CD8-positive, alpha-beta memory T cell (primary cell): ENCODE results near the gene NKTR. TPM values are rescaled to one million over a fixed set of nuclear protein-coding genes. Genes with fewer than 3 reads are reported as not detected.
"Not testable (repeated sequence)": the region's sequence is repeated elsewhere in the genome, so short reads cannot be mapped to it uniquely, and the experiment has no call there.

ENCODE experiments used
- CTCF ChIA-PET: fragments of 350-600 bp; sonication (Branson Sonifier 250); formaldehyde crosslinking; loops from one replicate; lab custom pipeline; 2021; ENCODE audit warnings: antibody characterized with exemption; lab: Charles Lee
- POLR2A ChIA-PET: fragments of 350-600 bp; sonication (Branson Sonifier 250); formaldehyde crosslinking; loops from one replicate; lab custom pipeline; 2021; ENCODE audit warnings: antibody characterized with exemption; lab: Charles Lee
- DNase-seq, 5 donors: peaks; one replicate each; pipeline versions ENCODE4 v3.0.0 to v3.0.0-alpha.2; 2020 to 2022; ENCODE audit warnings: mixed read lengths in 1 of 5
- H3K27ac ChIP-seq: one replicate; pipeline ENCODE4 v1.7.0; 2013; ENCODE audit warnings: low read depth, mild to moderate bottlenecking, low read length, moderate library complexity
- H3K27me3 ChIP-seq: 2 replicates; pipeline ENCODE4 v1.7.0; 2013; ENCODE audit warnings: low read length, mild to moderate bottlenecking; ENCODE audit not compliant: insufficient read depth, poor library complexity, severe bottlenecking
- H3K36me3 ChIP-seq: 2 replicates; pipeline ENCODE4 v1.7.0; 2013; ENCODE audit warnings: mild to moderate bottlenecking, low read length, moderate library complexity; ENCODE audit not compliant: insufficient read depth
- H3K4me1 ChIP-seq: 2 replicates; pipeline ENCODE4 v1.7.0; 2013; ENCODE audit warnings: mild to moderate bottlenecking, low read length, moderate library complexity; ENCODE audit not compliant: insufficient read depth
- H3K4me3 ChIP-seq: 2 replicates; pipeline ENCODE4 v1.7.0; 2013; ENCODE audit warnings: mild to moderate bottlenecking, low read length
- H3K9me3 ChIP-seq: 2 replicates; pipeline ENCODE4 v1.7.0; 2013; ENCODE audit warnings: mild to moderate bottlenecking, low read length
- H3K27ac Mint-ChIP-seq, 8 donors: one replicate each; pipeline ENCODE4 v1.8.0; 2020 to 2021; ENCODE audit warnings: mixed read lengths in 8 of 8, mild to moderate bottlenecking in 6 of 8, inconsistent platforms in 3 of 8, moderate library complexity in 3 of 8
- H3K27me3 Mint-ChIP-seq, 2 donors: one replicate each; pipeline ENCODE4 v1.8.0; 2020 to 2021; ENCODE audit warnings: mixed read lengths in 2 of 2, mild to moderate bottlenecking in 1 of 2, moderate library complexity in 1 of 2
- H3K36me3 Mint-ChIP-seq, 3 donors: one replicate each; pipeline ENCODE4 v1.8.0; 2020 to 2021; ENCODE audit warnings: mixed read lengths in 3 of 3, inconsistent platforms in 1 of 3, mild to moderate bottlenecking in 1 of 3
- H3K4me1 Mint-ChIP-seq, 3 donors: one replicate each; pipeline ENCODE4 v1.8.0; 2020 to 2021; ENCODE audit warnings: mixed read lengths in 3 of 3, inconsistent platforms in 1 of 3, mild to moderate bottlenecking in 1 of 3
- H3K4me3 Mint-ChIP-seq, 7 donors: one replicate each; pipeline ENCODE4 v1.8.0; 2020 to 2021; ENCODE audit warnings: mixed read lengths in 7 of 7, mild to moderate bottlenecking in 6 of 7, moderate library complexity in 4 of 7, inconsistent platforms in 2 of 7
- H3K9me3 Mint-ChIP-seq, 5 donors: one replicate each; pipeline ENCODE4 v1.8.0; 2020 to 2022; ENCODE audit warnings: mixed read lengths in 5 of 5, mild to moderate bottlenecking in 3 of 5, moderate library complexity in 2 of 5, inconsistent platforms in 1 of 5
- polyA plus RNA-seq: library from polyadenylated mRNA; unstranded; fragments of 300-500 nt; fragmentation: Illumina TruSeq; gene quantifications from one replicate; pipeline ENCODE4 v1.2.3, GENCODE V29; 2021
- total RNA-seq, 2 experiments: library from RNA; stranded (reverse); gene quantifications; one replicate each; pipeline ENCODE4 v1.2.3, GENCODE V29; 2021

The NKTR gene
- total RNA-seq: 10 to 100 TPM; 54.1 to 58.2 TPM
- polyA plus RNA-seq: 15.8 TPM

GRCh38 chr3:42600111-42600957, at the start of gene NKTR:
TSS of gene NKTR (plus strand) at chr3:42600686. CDS start at chr3:42601007, 321 bp downstream.
- Mint-ChIP-seq H3K36me3 (peaks cover 2 to 45% (median 11%) of the 10 kb centered on the region in 3 donors), H3K27ac (peak within 1 kb of the TSS; percentile 95 to 100 (median 97)), H3K4me3 (peak within 1 kb of the TSS; percentile 89 to 98 (median 94)), H3K9me3 (peaks cover 2 to 6% (median 6%) of the 10 kb centered on the region in 5 donors), H3K4me1 (peaks cover 35 to 48% (median 40%) of the 10 kb centered on the region in 3 donors), H3K27me3 (no peaks in the 10 kb centered on the region)
- no peaks in the 10 kb centered on the region for H3K9me3 ChIP-seq
- H3K36me3 ChIP-seq: no peaks in the 10 kb centered on the region
- ChIA-PET CTCF (interaction anchor here (0.9 to 1.9 kb wide), 8 partner anchors 9 to 98 kb away, joined by 3 to 8 read pairs (median 4); partner anchors contain the start of genes SEC22C, SS18L2 and VIPR1), POLR2A (interaction anchor here (0.5 to 3.0 kb wide), 11 partner anchors 10 to 98 kb away, joined by 3 to 26 read pairs (median 5); partner anchors contain the start of genes SEC22C, SS18L2 and VIPR1)
- no peaks in the 10 kb centered on the region for H3K27me3 ChIP-seq
- peak; percentile 99 to 100 (median 99) for DNase-seq
- H3K27ac ChIP-seq: peak within 1 kb of the TSS; percentile 81
- H3K4me3 ChIP-seq: peak within 1 kb of the TSS; percentile 92
- peaks cover 33% of the 10 kb centered on the region for H3K4me1 ChIP-seq

DNA sequence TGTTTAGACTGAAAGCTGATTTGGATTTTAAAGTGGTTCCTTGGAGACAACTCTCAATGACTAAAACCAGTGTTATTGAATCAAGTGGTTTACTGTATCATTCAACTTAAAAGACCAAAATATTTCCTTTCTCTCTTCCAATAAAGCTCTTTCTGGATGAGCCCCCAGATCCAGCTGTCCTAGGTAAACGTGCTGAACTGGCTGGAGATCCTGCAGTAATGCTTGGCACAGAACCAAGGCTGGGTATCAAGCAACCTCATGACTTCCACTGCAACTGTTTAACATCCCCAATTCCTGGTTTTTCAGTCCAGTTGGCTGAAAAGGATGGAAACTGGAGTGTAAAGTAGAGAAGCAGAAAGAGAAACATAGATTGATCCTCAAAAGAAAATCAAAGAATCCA, 47.7 kb upstream of the NKTR start:
- Histone ChIP-seq H3K4me1 (peaks cover 22% of the 10 kb centered on the region), H3K9me3 (no peaks in the 10 kb centered on the region), H3K27me3 (no peaks in the 10 kb centered on the region), H3K36me3 (peaks cover 18% of the 10 kb centered on the region), H3K27ac (no peak overlapping the region), H3K4me3 (no peak overlapping the region)
- no peak for DNase-seq
- H3K27ac Mint-ChIP-seq: peak overlapping the region in 7 of 8 donors; percentile 17 to 79 (median 67)
- H3K9me3 Mint-ChIP-seq: no peaks in the 10 kb centered on the region
- peaks cover 15 to 75% (median 17%) of the 10 kb centered on the region in 3 donors for H3K36me3 Mint-ChIP-seq
- H3K4me1 Mint-ChIP-seq: peaks cover 32 to 59% (median 47%) of the 10 kb centered on the region in 3 donors
- ChIA-PET CTCF (interaction anchor here (0.9 to 8.5 kb wide), 10 partner anchors 8 to 361 kb away, joined by 3 to 53 read pairs (median 4); partner anchors contain the start of genes NKTR and VIPR1), POLR2A (no interaction called here)
- peaks cover 0 to 1% of the 10 kb centered on the region in 2 donors for H3K27me3 Mint-ChIP-seq
- H3K4me3 Mint-ChIP-seq: peak overlapping the region in 1 of 7 donors; percentile 32

DNA sequence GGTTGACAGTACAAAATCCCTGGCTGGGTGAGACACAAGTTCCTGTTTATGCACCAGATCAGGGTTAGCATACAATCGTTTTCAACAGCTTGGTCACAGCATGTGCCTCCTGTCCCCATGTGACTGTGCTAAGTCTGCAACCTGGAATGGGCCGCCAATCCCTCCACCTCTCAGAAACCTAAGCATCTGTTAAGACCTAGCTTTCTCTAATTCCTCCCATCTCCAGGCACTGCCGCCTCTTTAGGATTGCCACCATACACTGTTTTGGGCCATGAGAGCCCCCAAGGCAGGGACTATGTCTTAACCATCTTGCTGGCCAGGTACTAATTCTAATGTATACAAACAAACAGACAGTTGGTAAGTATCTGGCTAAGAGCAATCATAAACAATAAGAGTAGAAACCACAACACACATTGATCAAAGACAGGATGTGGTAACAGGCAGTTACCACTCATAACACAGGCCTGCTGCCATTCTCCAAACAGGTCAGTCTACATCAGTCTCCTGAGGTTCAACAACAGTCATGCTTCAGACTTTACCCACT, 44.3 kb upstream of the NKTR start:
- CTCF ChIA-PET: interaction anchor here (0.9 to 8.5 kb wide), 5 partner anchors 8 to 55 kb away, joined by 3 to 53 read pairs (median 11); partner anchors contain the start of gene VIPR1
- peak overlapping the region; percentile 19 to 82 (median 69) for H3K4me3 Mint-ChIP-seq
- Histone ChIP-seq H3K36me3 (peaks cover 28% of the 10 kb centered on the region), H3K27me3 (no peaks in the 10 kb centered on the region), H3K27ac (peak overlapping the region; percentile 21), H3K4me1 (peaks cover 22% of the 10 kb centered on the region), H3K4me3 (peak overlapping the region; percentile 8), H3K9me3 (no peaks in the 10 kb centered on the region)
- DNase-seq: peak; percentile 9 to 77 (median 62)
- no peaks in the 10 kb centered on the region for H3K9me3 Mint-ChIP-seq
- no peaks in the 10 kb centered on the region for H3K27me3 Mint-ChIP-seq
- peaks cover 15 to 69% (median 19%) of the 10 kb centered on the region in 3 donors for H3K36me3 Mint-ChIP-seq
- POLR2A ChIA-PET: interaction anchor here (0.6 to 1.0 kb wide), 2 partner anchors 44 to 54 kb away, joined by 4 to 5 read pairs; partner anchors contain the start of genes NKTR and VIPR1
- peaks cover 34 to 50% (median 50%) of the 10 kb centered on the region in 3 donors for H3K4me1 Mint-ChIP-seq
- peak overlapping the region; percentile 86 to 98 (median 95) for H3K27ac Mint-ChIP-seq

GRCh38 chr3:42556817-42557216, 43.7 kb upstream of the NKTR start:
- POLR2A ChIA-PET, DNase-seq, H3K4me3 ChIP-seq, H3K27me3 Mint-ChIP-seq, H3K9me3 ChIP-seq, H3K9me3 Mint-ChIP-seq, H3K27me3 ChIP-seq, H3K27ac ChIP-seq: not testable (repeated sequence)
- CTCF ChIA-PET: interaction anchor here (0.8 to 8.5 kb wide), 6 partner anchors 9 to 55 kb away, joined by 3 to 53 read pairs (median 8); partner anchors contain the start of genes SS18L2 and VIPR1
- peak overlapping the region in 5 of 7 donors; percentile 65 to 82 (median 75) for H3K4me3 Mint-ChIP-seq
- H3K4me1 ChIP-seq: peaks cover 22% of the 10 kb centered on the region
- peak overlapping the region; percentile 86 to 98 (median 95) for H3K27ac Mint-ChIP-seq
- peaks cover 34 to 50% (median 50%) of the 10 kb centered on the region in 3 donors for H3K4me1 Mint-ChIP-seq
- H3K36me3 ChIP-seq: peaks cover 28% of the 10 kb centered on the region
- H3K36me3 Mint-ChIP-seq: peaks cover 15 to 72% (median 20%) of the 10 kb centered on the region in 3 donors

DNA sequence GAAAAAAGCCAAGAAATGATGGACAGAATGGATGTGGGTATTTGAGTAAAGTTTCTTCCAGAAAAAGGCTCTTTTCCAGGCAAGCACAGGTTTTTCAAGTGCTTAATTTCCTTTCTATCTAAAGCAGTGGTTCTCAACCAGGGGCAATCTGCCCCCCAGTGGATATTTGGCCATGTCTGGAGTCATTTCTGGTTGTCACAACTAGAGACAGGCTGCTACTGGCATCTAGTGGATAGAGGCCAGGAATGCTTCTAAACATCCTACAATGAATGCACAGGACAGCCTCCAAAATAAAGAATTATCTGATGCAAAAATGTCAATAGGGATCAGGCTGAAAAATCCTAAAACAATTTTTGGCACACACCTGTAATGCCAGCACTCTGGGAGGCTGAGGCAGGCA, 42.6 kb upstream of the NKTR start:
- H3K4me3 ChIP-seq: no peak overlapping the region
- Mint-ChIP-seq H3K27ac (peak overlapping the region in 7 of 8 donors; percentile 16 to 75 (median 58)), H3K4me3 (no peak overlapping the region), H3K9me3 (no peaks in the 10 kb centered on the region), H3K36me3 (peaks cover 13 to 74% (median 24%) of the 10 kb centered on the region in 3 donors), H3K27me3 (no peaks in the 10 kb centered on the region), H3K4me1 (peaks cover 34 to 51% (median 48%) of the 10 kb centered on the region in 3 donors)
- CTCF ChIA-PET: interaction anchor here (0.8 to 8.5 kb wide), 8 partner anchors 10 to 56 kb away, joined by 3 to 53 read pairs (median 4); partner anchors contain the start of genes SS18L2 and VIPR1
- POLR2A ChIA-PET: no interaction called here
- no peak overlapping the region for H3K27ac ChIP-seq
- DNase-seq: peak in 3 of 5 donors; percentile 38 to 61 (median 46)
- H3K9me3 ChIP-seq: no peaks in the 10 kb centered on the region
- peaks cover 22% of the 10 kb centered on the region for H3K4me1 ChIP-seq
- H3K27me3 ChIP-seq: no peaks in the 10 kb centered on the region
- H3K36me3 ChIP-seq: peaks cover 33% of the 10 kb centered on the region

DNA sequence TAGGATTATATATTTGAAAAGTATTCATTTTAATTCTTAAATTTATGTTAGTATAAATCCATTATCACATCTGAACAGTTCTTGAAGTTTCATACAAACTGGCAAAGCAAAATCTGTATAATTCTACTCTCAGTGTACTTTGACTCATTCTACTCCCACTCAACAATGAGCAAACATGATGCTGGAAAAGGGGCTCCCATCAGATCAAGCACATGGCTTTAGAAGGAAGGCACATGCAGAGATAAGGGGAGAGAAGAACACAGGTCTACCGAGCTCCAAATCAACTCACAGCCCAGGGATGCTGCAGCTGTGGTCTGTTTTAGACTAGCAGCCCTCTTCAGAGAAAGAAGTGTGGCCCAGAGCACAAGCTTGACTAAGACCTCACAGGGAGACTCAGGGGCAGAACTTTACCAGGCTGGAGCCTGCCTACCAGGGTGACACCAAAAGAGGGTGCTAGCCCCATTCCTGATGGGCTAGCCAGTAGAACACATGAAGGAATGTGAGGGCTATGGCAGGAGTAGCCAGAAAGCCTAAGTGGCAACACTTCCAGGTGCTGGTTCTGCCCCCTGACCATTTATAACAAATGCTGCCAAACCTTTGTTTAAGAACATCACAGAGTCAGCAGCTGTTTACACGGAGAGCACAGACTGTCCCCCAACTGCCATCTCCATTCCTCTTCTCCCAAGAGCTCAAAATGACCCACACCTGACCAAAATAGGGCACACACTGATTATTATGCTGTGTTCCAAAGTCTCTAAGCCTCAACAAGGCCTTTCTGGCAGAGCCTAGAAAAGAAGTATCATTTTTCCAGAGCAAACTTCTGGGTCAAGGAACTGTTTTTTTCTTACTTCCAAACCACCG, 38.2 kb upstream of the NKTR start:
- Histone ChIP-seq H3K4me3 (no peak overlapping the region), H3K27me3 (no peaks in the 10 kb centered on the region), H3K27ac (no peak overlapping the region), H3K4me1 (no peaks in the 10 kb centered on the region), H3K36me3 (peaks cover 37% of the 10 kb centered on the region), H3K9me3 (no peaks in the 10 kb centered on the region)
- Mint-ChIP-seq H3K36me3 (peaks cover 0 to 81% (median 26%) of the 10 kb centered on the region in 3 donors), H3K9me3 (no peaks in the 10 kb centered on the region), H3K27ac (peak overlapping the region in 5 of 8 donors; percentile 75 to 78 (median 77)), H3K4me1 (peaks cover 8 to 12% (median 12%) of the 10 kb centered on the region in 3 donors), H3K27me3 (no peaks in the 10 kb centered on the region), H3K4me3 (no peak overlapping the region)
- POLR2A ChIA-PET: interaction anchor here (0.6 kb wide), 1 partner anchor 1375 kb away, joined by 3 read pairs; no protein-coding TSS in a partner anchor
- DNase-seq: no peak
- CTCF ChIA-PET: interaction anchor here (2.0 kb wide), 1 partner anchor 60 kb away, joined by 4 read pairs; the partner anchor contains the start of gene VIPR1
